Trophoblast cell (in vitro differentiated cells and primary cell): ENCODE results near the gene HOXD3.

Experiments used
- DNase-seq, 2 donors: peaks; one replicate each; pipeline ENCODE4 v3.0.0-alpha.2; 2016
- H2AFZ ChIP-seq: 2 replicates; pipeline ENCODE4 v1.6.1; 2013; ENCODE audit warnings: low read length, moderate library complexity, mild to moderate bottlenecking; ENCODE audit not compliant: insufficient read depth, poor library complexity
- H2AK5ac ChIP-seq: 2 replicates; pipeline ENCODE4 v1.6.1; 2013; ENCODE audit warnings: mild to moderate bottlenecking, low read length
- H2BK120ac ChIP-seq: 2 replicates; pipeline ENCODE4 v1.6.1; 2013; ENCODE audit warnings: low read length, mild to moderate bottlenecking, moderate library complexity; ENCODE audit not compliant: insufficient read depth, poor library complexity
- H2BK12ac ChIP-seq: 2 replicates; pipeline ENCODE4 v1.6.1; 2013; ENCODE audit warnings: mild to moderate bottlenecking, low read length, moderate library complexity
- H2BK5ac ChIP-seq: 2 replicates; pipeline ENCODE4 v1.6.1; 2013; ENCODE audit warnings: low read length, low read depth, moderate library complexity, mild to moderate bottlenecking; ENCODE audit not compliant: poor library complexity
- H3K14ac ChIP-seq: 2 replicates; pipeline ENCODE4 v1.6.1; 2013; ENCODE audit warnings: mild to moderate bottlenecking, low read length
- H3K18ac ChIP-seq: 2 replicates; pipeline ENCODE4 v1.6.1; 2013; ENCODE audit warnings: mild to moderate bottlenecking, low read length
- H3K23ac ChIP-seq: 2 replicates; pipeline ENCODE4 v1.6.1; 2013; ENCODE audit warnings: low read length
- H3K27ac ChIP-seq: 2 replicates; pipeline ENCODE4 v1.5.1; 2013; ENCODE audit warnings: low read depth, mild to moderate bottlenecking, inconsistent platforms, low read length, moderate library complexity
- H3K27me3 ChIP-seq: 2 replicates; pipeline ENCODE4 v1.6.1; 2013; ENCODE audit warnings: inconsistent platforms, mild to moderate bottlenecking, low read length, moderate library complexity; ENCODE audit not compliant: insufficient read depth
- H3K36me3 ChIP-seq, 2 experiments: 1 replicate in 1 of 2; 2 replicates in 1 of 2; pipeline ENCODE4 v1.6.1; 2013; ENCODE audit warnings: low read length in 2 of 2, mild to moderate bottlenecking in 2 of 2, moderate library complexity in 1 of 2; ENCODE audit not compliant: insufficient read depth in 2 of 2, control insufficient read depth in 1 of 2
- H3K4ac ChIP-seq: 2 replicates; pipeline ENCODE4 v1.6.1; 2013; ENCODE audit warnings: low read depth, mild to moderate bottlenecking, low read length, moderate library complexity
- H3K4me1 ChIP-seq, 2 experiments: 1 replicate in 1 of 2; 2 replicates in 1 of 2; pipeline ENCODE4 v1.6.1; 2013; ENCODE audit warnings: low read length in 2 of 2, mild to moderate bottlenecking in 2 of 2, moderate library complexity in 1 of 2; ENCODE audit not compliant: insufficient read depth in 2 of 2, control insufficient read depth in 1 of 2
- H3K4me2 ChIP-seq: 2 replicates; pipeline ENCODE4 v1.6.1; 2013; ENCODE audit warnings: inconsistent platforms, mild to moderate bottlenecking, low read length, moderate library complexity
- H3K4me3 ChIP-seq: 2 replicates; pipeline ENCODE4 v1.5.1; 2013; ENCODE audit warnings: mild to moderate bottlenecking, low read depth, low read length, inconsistent platforms
- H3K79me1 ChIP-seq: one replicate; pipeline ENCODE4 v1.6.1; 2013; ENCODE audit warnings: low read length
- H3K79me2 ChIP-seq: 2 replicates; pipeline ENCODE4 v1.6.1; 2013; ENCODE audit warnings: low read length, mild to moderate bottlenecking; ENCODE audit not compliant: control insufficient read depth, insufficient read depth, poor library complexity
- H3K9ac ChIP-seq: 2 replicates; pipeline ENCODE4 v1.6.1; 2013; ENCODE audit warnings: mild to moderate bottlenecking, low read length
- H3K9me3 ChIP-seq: 2 replicates; pipeline ENCODE4 v1.6.1; 2013; ENCODE audit warnings: low read depth, mild to moderate bottlenecking, control low read depth, inconsistent platforms, low read length; ENCODE audit not compliant: insufficient read depth
- H4K12ac ChIP-seq: 2 replicates; pipeline ENCODE4 v1.6.1; 2013; ENCODE audit warnings: low read depth, mild to moderate bottlenecking, low read length, moderate library complexity
- H4K8ac ChIP-seq: 2 replicates; pipeline ENCODE4 v1.6.1; 2013; ENCODE audit warnings: low read depth, mild to moderate bottlenecking, low read length, moderate library complexity
- H4K91ac ChIP-seq: one replicate; pipeline ENCODE4 v1.6.1; 2013; ENCODE audit warnings: low read depth, mild to moderate bottlenecking, low read length, moderate library complexity
- WGBS: extraction: QIAGEN DNeasy Blood & Tissue Kit; methylation state at CpG from one replicate; pipeline ENCODE4 v1.1.7; 2013; ENCODE audit warnings: missing lambda C conversion rate; ENCODE audit not compliant: insufficient read length, insufficient coverage; ENCODE audit errors: extremely low coverage; 5-methylcytosine and 5-hydroxymethylcytosine counted together

The HOXD3 gene

DNA sequence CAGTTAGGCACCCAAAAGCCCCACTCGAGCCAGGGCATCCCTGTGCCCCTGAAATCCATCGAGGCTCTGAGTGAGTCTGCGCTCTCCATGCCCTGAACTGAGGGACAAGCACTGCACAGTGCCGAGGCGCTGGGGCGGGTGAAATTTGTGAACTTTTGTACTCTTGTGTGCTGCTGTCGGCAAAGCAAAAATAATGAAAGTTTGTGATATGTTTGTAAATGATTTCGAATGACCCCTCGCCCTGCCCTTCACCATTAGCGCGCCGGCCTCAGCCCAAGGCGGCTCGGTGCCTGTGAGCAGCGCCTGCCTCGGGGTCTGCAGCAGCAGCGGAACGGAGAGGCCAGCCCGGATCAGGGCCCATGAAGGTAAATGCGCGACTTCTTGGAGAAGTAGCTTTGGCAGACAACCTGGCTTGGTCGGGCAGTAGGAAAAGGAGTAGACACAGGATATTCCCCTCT, 7.6 kb upstream of the HOXD3 start:
- Histone ChIP-seq H4K12ac (no peak overlapping the region), H3K79me2 (no peaks in the 10 kb centered on the region), H3K9ac (no peak overlapping the region)

GRCh38 chr2:176149939-176150583, 7.0 kb upstream of the HOXD3 start:
- Histone ChIP-seq H3K79me2 (no peaks in the 10 kb centered on the region), H3K36me3 (no peaks in the 10 kb centered on the region), H4K12ac (no peak overlapping the region), H3K4me2 (no peak overlapping the region), H3K4ac (no peak overlapping the region), H3K27ac (no peak overlapping the region), H2BK120ac (no peak overlapping the region), H3K9me3 (peaks cover 20% of the 10 kb centered on the region), H3K27me3 (peaks cover 92% of the 10 kb centered on the region), H3K79me1 (no peaks in the 10 kb centered on the region), H2BK12ac (no peak overlapping the region), H4K8ac (no peak overlapping the region), H3K4me3 (no peak overlapping the region), H3K23ac (no peak overlapping the region), H3K9ac (no peak overlapping the region), H3K14ac (no peak overlapping the region), H3K18ac (no peak overlapping the region), H3K4me1 (peaks cover 5 to 7% of the 10 kb centered on the region in 2 experiments), H2BK5ac (no peak overlapping the region), H2AFZ (no peak overlapping the region), H2AK5ac (no peak overlapping the region), H4K91ac (no peak overlapping the region)
- WGBS: no CpG with 5 or more reads among the region's 24 CpGs
- no peak for DNase-seq

More for the DNA sequence above, 7.6 kb upstream of the HOXD3 start:
- WGBS: no CpG with 5 or more reads among the region's 22 CpGs
- H4K91ac ChIP-seq: no peak overlapping the region
- peaks cover 5 to 7% of the 10 kb centered on the region in 2 experiments for H3K4me1 ChIP-seq
- H3K4me3 ChIP-seq: no peak overlapping the region
- H3K4me2 ChIP-seq: no peak overlapping the region
- H3K36me3 ChIP-seq: no peaks in the 10 kb centered on the region
- no peak for DNase-seq
- H3K27ac ChIP-seq: no peak overlapping the region
- H3K9me3 ChIP-seq: peaks cover 20% of the 10 kb centered on the region
- no peak overlapping the region for H2BK120ac ChIP-seq
- no peak overlapping the region for H2AK5ac ChIP-seq
- no peak overlapping the region for H4K8ac ChIP-seq
- no peaks in the 10 kb centered on the region for H3K79me1 ChIP-seq
- peaks cover 90% of the 10 kb centered on the region for H3K27me3 ChIP-seq
- H3K18ac ChIP-seq: no peak overlapping the region
- no peak overlapping the region for H2AFZ ChIP-seq
- no peak overlapping the region for H2BK5ac ChIP-seq
- H3K23ac ChIP-seq: no peak overlapping the region
- no peak overlapping the region for H3K14ac ChIP-seq
- no peak overlapping the region for H3K4ac ChIP-seq
- H2BK12ac ChIP-seq: no peak overlapping the region

DNA sequence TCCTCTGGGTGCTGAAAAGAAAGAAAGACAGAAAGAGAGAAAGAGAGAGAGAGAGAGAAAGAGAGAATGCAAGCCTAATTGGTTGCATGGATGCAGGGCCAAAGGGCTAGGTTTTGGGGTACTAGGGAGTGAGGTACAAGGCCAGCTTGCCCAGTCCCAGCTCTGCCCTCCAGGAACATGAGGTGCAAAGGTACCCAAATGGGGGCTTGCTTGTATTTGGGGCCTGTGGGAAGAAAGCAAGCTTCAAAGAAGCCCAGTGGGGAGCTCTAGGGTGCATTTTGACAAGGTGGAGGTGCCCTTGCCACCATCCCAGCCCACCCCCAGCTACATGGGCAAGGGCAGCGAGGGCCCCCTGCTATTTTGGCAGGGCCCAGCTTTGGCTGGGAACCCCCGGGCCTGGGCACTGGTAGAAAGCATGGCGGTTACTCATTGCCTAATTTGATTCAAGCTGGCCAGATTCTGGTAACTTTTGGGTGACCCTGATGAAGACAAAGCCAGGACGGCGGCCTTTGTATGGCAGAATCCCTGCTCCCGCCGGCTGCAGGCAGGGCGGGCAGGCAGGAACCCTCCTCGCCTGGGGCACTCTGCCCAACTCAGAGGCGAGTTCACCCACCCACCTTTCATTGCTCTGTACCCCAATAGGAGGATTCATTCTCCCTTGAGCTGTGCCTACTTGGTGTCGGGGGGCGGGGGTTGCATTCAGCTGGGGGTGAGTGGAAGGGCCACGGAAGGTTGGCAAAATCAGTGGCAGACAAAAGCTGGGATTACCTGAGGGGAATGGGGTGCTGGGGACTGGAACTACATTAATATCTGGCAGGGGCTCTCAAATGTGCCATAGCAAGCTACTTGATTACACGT, 6.3 kb upstream of the HOXD3 start:
- H2BK12ac ChIP-seq: no peak overlapping the region
- no peak overlapping the region for H2BK120ac ChIP-seq
- no peaks in the 10 kb centered on the region for H3K36me3 ChIP-seq
- H4K8ac ChIP-seq: no peak overlapping the region
- H3K9me3 ChIP-seq: peaks cover 20% of the 10 kb centered on the region
- H3K4me1 ChIP-seq: peaks cover 5 to 7% of the 10 kb centered on the region in 2 experiments
- no peak overlapping the region for H4K91ac ChIP-seq
- no peak overlapping the region for H3K4me3 ChIP-seq
- no peak for DNase-seq
- WGBS: no CpG with 5 or more reads among the region's 14 CpGs
- H2AFZ ChIP-seq: no peak overlapping the region
- H3K18ac ChIP-seq: no peak overlapping the region
- H3K27ac ChIP-seq: no peak overlapping the region
- no peak overlapping the region for H2BK5ac ChIP-seq
- no peak overlapping the region for H2AK5ac ChIP-seq
- no peak overlapping the region for H3K23ac ChIP-seq
- peaks cover 92% of the 10 kb centered on the region for H3K27me3 ChIP-seq
- no peak overlapping the region for H3K4ac ChIP-seq
- H3K79me1 ChIP-seq: no peaks in the 10 kb centered on the region
- H3K79me2 ChIP-seq: no peaks in the 10 kb centered on the region
- H3K4me2 ChIP-seq: no peak overlapping the region
- H3K14ac ChIP-seq: no peak overlapping the region
- H3K9ac ChIP-seq: no peak overlapping the region
- H4K12ac ChIP-seq: no peak overlapping the region

DNA sequence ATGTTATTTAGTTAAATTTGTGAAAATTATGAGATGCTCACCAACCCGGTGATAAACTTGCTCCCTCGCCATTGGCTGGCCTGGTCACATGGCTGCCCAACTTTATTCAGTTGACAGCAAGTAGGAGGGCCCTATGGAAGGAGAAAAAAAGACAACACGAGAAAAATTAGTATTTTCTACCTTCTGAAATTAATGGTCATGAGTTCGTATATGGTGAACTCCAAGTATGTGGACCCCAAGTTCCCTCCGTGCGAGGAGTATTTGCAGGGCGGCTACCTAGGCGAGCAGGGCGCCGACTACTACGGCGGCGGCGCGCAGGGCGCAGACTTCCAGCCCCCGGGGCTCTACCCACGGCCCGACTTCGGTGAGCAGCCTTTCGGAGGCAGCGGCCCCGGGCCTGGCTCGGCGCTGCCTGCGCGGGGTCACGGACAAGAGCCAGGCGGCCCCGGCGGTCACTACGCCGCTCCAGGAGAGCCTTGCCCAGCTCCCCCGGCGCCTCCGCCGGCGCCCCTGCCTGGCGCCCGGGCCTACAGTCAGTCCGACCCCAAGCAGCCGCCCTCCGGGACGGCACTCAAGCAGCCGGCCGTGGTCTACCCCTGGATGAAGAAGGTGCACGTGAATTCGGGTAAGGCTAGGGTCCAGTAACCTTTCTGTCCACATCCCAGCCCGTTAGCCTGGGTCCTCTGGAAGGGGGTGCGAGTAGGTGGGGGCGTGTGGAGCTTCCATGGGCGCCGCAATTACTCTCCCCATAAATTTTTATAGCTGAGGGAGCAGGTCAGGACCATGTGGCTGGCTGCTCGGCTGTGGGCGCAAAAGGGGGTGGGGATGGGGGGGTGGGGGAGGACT, 5.4 kb upstream of the HOXD3 start, which contains the start of gene HOXD4:
TSS of gene HOXD4 (plus strand) at position 109 of the 846 bp plus-strand sequence. CDS start at position 193, 84 bp downstream.
- Histone ChIP-seq H2BK12ac (no peak within 1 kb of the TSS), H4K12ac (no peak within 1 kb of the TSS), H3K4me1 (peaks cover 5 to 7% of the 10 kb centered on the region in 2 experiments), H3K36me3 (no peaks in the 10 kb centered on the region), H3K9me3 (peaks cover 20% of the 10 kb centered on the region), H2AK5ac (no peak within 1 kb of the TSS), H3K14ac (no peak within 1 kb of the TSS), H3K23ac (no peak within 1 kb of the TSS), H3K27ac (no peak within 1 kb of the TSS), H3K79me2 (no peaks in the 10 kb centered on the region), H3K4me2 (peak within 1 kb of the TSS; percentile 47), H3K18ac (no peak within 1 kb of the TSS), H2AFZ (peak within 1 kb of the TSS; percentile 30), H3K27me3 (peaks cover 90% of the 10 kb centered on the region), H4K91ac (no peak within 1 kb of the TSS), H3K4ac (no peak within 1 kb of the TSS), H2BK120ac (no peak within 1 kb of the TSS), H4K8ac (no peak within 1 kb of the TSS), H3K79me1 (no peaks in the 10 kb centered on the region), H3K9ac (no peak within 1 kb of the TSS), H2BK5ac (no peak within 1 kb of the TSS), H3K4me3 (peak within 1 kb of the TSS; percentile 33)
- no peak for DNase-seq
- no CpG with 5 or more reads among the region's 55 CpGs for WGBS
